GM19468 (cell line): ENCODE measurements around the gene CSTPP1.
"Not testable (repeated sequence)": the region's sequence is repeated elsewhere in the genome, so short reads cannot be mapped to it uniquely, and the experiment has no call there.

Experiments
- ATAC-seq: cut with Tn5 transposase; IDR thresholded peaks from one replicate; pipeline ENCODE4 v1.9.1; 2021; ENCODE audit warnings: mild to moderate bottlenecking, moderate library complexity, moderate number of reproducible peaks; ENCODE audit not compliant: unreplicated experiment; ENCODE audit errors: extremely low read depth

Gene CSTPP1

DNA sequence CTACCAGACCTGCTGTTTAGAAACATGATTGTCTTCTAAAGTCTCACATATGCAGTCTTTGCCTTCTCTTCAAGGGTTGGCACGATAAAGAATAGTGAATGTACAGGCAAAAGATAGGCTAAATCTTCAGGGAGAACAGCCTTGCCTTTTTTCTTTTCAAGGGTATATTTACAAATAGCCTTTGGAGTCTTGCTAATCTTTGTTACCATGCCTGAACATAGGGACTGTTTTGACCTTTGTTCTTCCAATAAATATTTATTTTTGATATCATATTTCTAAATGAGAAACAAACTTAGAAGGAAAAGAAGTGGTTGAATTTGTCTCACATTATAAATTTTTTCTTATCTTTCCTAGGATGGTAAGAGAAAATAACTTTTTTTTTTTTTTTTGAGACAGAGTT is 12.7 kb downstream of the CSTPP1 start:
- no peak for ATAC-seq

DNA sequence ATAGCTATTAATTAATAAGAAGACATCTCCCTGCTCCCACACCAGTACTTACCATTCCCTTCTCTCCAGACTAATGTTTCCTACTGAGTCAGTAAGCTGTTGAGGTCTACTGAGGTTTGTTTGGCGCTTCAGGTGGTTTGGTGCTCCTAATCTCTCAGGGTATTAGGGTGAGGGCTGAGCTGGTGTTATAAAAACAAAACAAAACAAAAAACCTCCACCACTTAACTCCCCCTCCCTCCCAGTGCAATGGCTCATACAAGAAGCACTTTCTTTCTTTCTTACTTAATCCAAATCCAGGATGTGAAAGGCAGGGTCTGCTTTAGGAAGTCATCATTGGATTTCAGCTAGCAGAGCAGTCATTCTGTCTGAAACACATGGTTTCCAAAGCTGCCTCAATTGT is 15.3 kb downstream of the CSTPP1 start:
- ATAC-seq, result no peak

DNA sequence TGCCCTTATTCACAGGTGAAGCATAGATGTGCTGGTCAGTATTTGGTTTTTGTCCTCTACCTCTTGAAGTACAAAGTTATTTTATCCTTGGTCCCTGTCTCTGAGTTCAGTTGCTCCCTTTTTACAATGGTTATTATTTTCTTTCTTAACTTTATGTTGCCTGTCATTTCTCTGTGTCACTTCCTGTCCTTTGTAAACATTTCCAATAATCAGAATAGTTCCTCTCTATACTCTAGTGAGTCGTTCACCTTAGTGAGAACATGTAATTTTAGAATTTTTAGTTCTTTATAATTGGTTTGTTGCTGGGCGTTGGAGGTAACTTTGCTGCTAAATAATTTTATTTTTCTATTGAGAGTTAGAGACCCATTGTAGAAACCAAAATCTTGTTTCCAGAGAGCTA is 16.0 kb downstream of the CSTPP1 start:
- ATAC-seq, result no peak

DNA sequence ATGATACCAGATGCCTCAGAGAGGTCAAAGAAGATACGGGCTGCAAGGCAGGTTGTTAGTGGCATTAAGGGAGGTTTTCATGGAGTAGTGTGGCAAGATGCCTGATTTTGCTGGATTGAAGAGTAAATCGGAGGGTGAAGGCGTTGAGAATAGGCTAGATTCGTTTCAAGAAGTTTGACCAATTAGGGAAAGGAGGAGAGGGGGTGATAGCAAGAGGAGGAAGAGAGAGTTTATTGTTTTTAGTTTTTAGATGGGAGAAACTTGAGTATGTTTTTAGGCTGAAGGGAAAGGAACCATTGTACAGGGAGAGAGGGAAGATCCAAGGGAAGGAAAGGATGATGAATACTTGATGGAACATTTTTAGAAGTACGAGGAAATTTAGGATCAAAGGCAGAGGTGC is 16.5 kb downstream of the CSTPP1 start:
- no peak for ATAC-seq

DNA sequence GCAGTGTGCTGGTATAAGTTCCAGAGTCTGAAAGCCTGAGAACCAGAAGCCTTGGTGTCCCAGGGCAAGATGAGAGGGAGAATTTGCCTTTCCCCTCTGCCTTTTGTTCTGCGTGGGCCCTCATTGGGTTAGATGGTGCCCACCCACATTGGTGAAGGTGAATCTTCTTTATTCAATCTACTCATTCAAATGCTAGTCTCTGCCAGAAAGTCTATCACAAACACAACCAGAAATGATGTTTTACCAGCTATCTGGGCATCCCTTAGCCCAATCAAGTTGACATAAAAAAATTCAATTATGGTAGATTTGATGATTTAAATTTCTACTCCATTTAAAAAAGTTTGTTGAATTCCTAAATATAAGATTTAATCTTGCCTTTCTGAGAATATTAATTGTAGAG is 22.2 kb downstream of the CSTPP1 start:
- ATAC-seq, result no peak

DNA sequence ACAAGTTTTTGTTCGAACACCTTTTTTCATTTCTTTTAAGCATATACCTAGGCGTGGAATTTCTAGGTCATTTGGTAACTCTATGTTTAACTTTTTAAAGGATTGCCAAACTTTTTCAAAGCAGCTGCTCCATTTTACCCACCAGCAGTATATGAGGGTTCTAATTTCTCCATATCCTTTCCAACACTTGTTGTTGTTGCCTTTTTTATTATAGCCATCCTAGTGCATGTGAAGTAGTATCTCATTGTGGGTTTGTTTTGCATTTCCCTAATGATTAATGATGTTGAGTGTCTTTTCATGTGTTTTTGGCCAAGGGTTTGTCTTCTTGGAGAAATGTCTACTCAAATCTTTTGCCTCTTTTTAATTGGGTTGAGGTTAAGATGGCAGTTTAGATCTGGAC is 24.5 kb downstream of the CSTPP1 start:
- no peak for ATAC-seq

DNA sequence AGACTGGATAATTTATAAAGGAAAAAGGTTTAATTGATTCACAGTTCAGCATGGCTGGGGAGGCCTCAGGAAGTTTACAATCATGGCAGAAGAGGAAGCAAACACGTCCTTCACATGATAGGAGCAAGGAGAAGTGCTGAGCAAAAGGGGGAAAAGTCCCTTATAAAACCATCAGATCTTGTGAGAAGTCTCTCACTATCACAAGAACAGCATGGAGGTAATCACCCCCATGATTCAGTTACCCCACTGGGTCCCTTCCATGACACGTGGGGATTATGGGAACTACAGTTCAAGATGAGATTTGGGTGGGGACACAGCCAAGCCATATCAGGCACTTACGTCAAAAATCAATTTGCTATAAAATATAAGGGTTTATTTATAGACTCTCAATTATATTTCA is 25.3 kb downstream of the CSTPP1 start:
- not testable (repeated sequence) for ATAC-seq

DNA sequence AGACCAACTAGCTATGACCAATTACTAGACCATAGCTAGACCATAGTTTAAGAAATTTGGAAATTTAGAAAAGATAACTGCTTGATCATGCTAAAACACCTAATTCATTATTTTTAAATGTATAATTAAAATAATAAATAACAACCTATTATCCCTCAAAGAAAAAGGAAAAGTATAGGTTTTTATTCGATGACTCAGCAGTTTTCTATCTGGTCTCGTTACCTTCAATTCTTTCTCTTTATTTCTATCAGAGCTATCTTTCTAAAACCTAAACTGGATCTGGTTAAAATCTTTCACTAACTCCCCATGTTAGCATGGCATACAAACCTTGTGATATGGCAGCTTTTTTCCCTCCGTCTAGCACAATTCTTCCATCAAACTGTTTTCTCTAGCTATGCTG is 27.3 kb downstream of the CSTPP1 start:
- no peak for ATAC-seq

DNA sequence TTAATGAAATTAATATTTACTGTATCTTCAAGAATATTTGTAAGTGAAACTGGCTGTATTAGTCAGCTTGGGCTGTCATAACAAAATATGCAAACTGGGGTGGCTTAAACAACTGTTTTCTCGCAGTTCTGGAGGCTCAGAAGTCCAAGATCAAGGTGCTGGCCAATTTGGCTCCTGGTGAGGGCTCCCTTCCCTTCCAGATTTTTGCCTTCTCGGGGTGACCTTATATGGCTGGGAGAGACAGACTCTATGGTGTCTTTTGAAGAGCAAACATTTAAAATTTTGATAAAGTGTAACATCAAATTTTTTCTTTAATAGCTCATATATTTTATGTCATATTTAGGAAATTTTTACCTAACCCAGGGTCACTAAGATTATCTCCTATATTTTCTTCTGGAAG is 30.2 kb downstream of the CSTPP1 start:
- ATAC-seq, result no peak

DNA sequence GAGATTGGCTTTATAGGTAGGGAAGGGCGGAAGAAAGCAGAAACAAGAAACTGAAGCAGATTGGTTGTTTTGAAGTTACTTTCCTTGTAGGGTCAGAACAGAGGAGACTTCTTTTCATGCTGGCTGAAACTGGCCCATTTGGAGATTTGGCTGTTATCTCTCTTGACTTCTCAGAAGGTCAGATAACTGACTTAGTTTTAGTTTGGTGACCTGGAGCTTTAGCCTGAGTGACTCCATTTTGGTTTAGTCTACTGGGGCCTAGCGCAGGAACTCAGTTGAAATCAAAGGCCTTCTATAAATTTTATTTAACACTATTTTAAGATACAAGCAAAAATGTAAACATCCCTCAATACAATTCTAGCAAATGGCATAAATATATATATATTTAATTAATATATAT is 31.4 kb downstream of the CSTPP1 start:
- no peak for ATAC-seq

DNA sequence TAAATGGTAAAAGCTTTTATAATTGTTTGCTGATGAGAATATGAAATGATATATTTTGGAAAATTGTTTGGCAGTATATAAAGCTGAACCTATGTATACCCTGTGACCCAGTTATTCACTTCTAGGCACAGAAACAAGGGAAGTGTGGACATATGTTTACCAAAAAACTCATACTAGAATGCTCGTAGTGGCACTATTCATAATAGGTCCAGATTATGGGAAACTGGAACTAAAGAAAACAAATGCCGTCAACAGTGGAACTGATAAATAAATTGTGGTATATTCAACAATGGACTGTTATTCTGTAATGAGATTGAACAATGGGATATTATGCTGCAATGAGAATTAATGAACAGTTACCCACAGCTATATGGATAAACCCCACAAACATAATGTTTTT is 32.8 kb downstream of the CSTPP1 start:
- ATAC-seq, result no peak

DNA sequence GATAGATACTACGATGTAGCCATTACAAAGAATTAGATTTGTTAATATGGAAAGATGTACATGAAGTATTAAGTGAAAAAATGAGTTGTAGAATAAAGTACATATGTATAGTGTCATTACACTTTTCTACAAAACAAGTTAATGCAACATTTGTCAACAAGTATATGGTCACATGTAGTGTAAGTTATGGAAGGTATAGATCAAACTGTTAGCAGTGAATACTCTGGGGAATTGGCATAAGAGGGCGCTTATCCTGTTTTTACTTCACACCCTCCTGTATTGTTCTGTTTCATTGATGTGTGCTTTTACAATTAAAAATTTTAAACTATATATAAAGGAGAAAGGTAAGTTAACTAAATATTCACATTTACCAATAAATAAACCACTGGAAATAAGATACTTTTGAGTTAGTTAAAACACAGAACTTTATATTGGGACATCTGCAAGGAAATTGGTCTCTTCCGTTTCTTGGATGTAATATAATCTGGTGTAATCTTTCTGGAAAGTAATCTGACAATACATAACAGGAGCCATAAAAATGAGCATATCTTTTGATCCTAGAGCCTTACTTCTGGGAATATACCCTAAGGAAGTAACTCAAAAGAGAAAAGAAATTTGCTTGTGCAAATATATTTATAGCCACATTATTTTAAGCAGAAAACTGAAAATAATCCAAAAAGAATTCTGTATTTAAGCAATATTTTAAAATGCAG is 34.5 kb downstream of the CSTPP1 start:
- ATAC-seq, result no peak

DNA sequence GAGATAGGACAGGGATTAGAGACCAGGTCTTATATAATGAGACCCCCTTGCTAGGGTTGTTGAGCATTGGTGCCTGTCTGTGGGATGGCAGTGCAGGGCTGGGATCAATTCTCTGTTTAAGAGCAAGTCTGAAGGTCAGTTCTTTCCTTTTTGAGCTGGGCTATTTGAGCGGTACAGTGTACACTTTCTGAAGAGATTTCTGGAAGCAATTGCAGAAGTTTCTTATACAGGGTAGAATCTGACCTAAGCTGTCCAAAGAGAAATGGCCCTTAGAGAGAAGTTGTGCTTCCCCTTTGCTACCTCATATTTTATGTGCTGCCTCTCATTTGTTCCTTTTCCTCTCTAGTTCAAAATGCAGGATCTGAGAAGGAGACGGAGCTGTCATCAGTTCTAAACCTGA is 35.8 kb downstream of the CSTPP1 start:
- no peak for ATAC-seq

DNA sequence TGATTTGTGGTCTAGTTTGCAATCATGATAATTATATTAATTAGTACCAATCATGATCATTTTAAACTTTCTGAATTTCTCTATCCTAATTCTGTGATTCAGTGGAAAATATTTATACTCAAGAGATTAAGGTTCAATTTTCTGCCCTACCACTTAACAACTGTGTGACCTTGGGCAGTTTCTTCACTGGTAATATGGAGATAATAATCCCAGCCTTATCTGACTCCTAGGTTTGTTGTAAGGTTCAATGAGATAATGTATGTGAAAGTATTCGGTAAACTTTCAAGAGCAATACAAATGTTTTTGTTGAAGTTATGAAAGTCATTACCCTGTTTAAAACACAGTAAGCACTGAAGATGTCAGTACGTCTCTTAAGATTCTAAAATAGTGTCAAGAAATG is 36.3 kb downstream of the CSTPP1 start:
- no peak for ATAC-seq

DNA sequence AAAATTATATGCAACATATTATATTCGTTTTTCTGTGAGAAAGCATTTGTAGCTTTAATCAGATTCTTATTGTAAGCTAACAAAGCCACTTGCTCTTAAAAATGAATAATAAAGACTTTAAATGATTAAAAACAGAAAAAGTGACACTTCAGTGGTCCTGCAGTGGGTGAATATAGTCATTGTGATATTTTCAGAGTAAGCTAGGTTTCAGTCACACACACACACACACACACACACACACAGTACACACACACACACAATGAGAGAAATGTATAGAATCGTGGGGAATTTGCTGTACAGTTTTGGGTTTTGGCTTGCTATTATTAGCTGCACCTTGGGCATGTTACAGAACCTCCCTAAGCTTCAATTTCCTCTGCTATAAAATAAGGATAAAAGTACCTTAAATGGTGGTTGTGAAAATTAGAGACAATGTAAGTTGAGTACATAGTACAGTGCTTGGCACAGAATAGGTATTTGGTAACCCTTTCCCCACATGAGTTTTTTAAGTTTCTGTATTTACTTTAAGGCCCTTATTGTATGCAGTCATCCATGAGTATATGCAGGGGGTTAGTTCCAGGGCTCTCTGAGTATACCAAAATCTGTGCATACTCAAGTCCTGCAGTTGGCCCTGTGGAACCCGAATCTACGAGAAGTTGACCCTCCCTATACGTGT is 39.8 kb downstream of the CSTPP1 start:
- no peak for ATAC-seq

DNA sequence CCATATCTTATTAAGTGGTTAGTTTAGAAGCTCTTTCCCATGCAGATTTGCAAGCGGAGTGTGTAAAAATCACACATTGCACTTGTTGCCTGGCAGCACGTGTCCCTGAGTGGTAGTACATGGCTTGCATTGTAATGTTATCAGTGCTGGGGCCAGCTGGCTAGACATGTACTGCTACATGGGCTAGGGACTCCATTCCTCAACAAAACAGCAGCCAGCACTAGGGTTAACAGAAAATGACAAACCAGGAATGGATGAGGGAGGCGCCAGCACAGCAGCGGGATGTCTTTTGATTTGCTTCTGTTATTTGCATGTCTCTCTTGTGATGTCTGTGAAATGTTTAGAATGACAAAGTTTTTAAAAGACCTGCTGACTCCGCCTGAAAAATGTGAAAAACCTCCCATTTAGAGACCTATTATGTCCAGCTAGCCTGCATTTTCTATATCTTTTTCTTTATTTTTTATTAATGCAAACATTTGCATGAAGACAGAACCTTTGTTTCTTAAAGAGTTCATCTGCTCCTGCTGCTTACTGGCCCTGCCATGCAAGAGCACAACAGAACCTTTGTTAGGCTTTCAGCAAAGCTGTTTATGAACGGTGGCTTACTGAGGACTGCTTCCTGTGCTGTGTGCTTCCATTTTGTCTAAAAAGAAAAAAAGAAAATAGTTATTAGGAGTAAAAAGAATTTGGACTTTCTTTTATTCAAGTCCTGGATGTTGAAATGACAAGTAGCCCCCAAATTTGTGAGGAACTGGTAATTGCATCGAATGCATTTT is 40.7 kb downstream of the CSTPP1 start:
- ATAC-seq, result no peak

DNA sequence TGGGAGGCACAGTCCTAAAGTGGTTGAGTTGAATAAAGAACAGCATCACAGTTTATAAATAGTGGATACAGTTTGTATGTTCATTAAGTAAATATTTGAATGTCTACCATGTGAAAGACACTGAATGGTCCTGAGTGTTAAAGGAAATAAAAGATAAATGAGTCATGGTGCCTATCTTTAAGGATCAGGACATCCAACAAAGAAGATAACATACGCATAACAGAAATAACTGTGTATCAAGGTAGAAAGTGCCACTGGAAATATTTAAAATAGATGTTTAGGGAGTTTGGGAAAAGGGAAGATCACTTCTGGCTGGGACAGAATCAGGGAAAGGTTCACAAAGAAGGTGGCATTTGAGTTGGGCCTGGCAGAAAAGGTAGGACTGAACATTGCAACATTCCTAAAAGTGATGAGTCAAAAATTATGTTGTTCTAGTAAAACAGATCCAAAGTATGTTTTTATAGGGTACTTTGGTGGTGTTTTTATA is 41.5 kb downstream of the CSTPP1 start:
- ATAC-seq, result no peak

DNA sequence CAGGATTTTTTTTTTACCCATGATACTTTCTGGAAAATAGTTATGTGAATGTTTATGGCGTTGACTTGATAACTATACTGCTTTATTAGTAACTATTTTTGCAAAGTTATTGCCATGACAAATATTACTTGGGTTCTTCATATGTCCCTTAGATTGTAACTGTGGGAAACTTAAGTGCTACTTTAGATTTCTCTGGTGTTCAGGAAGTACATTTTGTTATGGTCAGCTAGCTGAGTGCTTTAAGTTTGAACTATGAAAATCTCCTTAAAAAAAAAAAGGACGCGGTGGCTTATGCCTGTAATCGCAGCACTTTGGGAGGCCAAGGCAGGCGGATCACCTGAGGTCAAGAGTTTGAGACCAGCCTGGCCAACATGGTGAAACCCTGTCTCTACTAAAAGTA is 42.8 kb downstream of the CSTPP1 start:
- no peak for ATAC-seq

DNA sequence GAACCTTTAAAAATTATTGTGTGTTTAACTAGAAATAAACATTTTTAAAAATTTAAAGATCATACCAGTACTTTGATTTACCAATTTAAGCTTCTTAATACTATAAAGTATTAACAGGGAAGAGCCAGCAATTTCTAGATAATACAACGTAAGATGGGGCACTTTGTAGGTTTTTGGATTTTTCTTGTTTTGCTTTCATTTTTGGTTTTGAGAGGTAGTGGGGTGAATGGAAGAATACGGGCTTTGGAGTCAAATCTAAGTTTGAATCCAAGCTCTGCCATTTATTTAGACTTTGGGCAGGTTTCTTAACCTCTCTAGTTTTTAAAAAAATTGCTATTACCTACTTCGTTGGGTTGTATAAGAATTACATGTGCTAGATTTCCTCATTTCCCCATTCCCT is 44.9 kb downstream of the CSTPP1 start:
- no peak for ATAC-seq

DNA sequence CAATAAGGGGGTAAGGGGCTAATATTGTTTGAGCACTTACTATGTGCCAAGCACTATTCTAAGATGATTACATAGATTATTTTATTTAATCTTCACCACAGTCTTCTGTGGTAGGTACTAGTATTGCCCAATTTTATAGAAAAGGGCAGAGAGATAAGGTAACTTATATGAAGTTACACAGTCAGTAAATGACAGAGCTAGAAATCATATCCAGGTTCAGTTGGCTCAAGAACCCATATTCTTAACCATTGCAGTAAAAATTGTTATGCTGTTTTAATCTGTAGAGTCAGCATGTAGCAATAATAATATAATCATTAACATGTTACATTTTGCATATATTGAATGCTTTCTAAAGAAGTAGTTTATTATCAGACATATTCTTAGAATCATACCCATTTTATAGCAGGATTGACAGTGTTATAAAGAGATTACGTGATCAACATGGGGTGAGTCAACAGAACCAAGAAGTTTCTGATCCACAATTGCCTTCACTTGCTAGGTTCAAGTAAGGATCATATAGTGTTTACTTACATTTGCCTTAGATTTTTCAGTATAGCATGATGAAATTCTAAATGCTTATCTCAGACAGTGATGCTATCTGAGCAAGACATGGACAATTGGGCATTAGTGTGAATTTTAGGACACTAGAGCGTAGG is 46.4 kb downstream of the CSTPP1 start:
- no peak for ATAC-seq

DNA sequence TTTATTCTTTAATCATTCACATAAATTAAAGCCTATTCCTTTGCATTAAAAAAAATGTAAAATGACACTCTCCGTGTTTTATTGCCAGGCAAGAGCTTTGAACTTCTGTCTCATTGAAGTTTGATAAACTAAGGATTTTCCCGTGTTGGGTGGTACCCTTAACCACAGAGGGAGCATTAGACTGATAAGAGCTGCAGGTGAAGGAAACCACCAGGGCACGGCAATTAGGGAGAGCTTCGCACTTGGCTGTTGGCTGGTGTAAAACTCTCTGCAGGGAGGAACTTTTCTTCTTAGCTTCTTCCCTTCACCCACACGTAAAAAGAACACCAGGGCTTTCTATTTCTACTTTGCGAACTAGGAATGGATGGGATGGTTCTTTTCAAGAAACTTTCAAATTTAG is 47.0 kb downstream of the CSTPP1 start:
- no peak for ATAC-seq
